Middle frontal gyrus (tissue), 1 donor: Measurements from ENCODE around the gene IQGAP2.
"Not testable (repeated sequence)": the region's sequence is repeated elsewhere in the genome, so short reads cannot be mapped to it uniquely, and the experiment has no call there.

Experiments used
- DNase-seq: peaks from one replicate; pipeline ENCODE4 v3.0.0-alpha.2; 2015; ENCODE audit warnings: low spot score; ENCODE audit errors: extremely low spot score

Gene IQGAP2

GRCh38 chr5:76602094-76602726, 199.1 kb downstream of the IQGAP2 start:
- DNase-seq, result no peak

GRCh38 chr5:76603991-76604390, 200.9 kb downstream of the IQGAP2 start:
- not testable (repeated sequence) for DNase-seq

- no peak for DNase-seq
These were observed 201.8 kb downstream of the IQGAP2 start for GRCh38 chr5:76604838-76605237.

GRCh38 chr5:76606701-76607100, 203.6 kb downstream of the IQGAP2 start:
- no peak for DNase-seq

GRCh38 chr5:76607353-76607871, 204.3 kb downstream of the IQGAP2 start:
- no peak for DNase-seq

- no peak for DNase-seq
These were observed 205.7 kb downstream of the IQGAP2 start for GRCh38 chr5:76608833-76609232.

- no peak for DNase-seq
These were observed 207.1 kb downstream of the IQGAP2 start for GRCh38 chr5:76610196-76610595.

- DNase-seq, result no peak
These were observed 209.9 kb downstream of the IQGAP2 start for GRCh38 chr5:76612942-76613341.

GRCh38 chr5:76615759-76616158, 212.7 kb downstream of the IQGAP2 start:
- DNase-seq, result no peak

- DNase-seq, result no peak
These were observed 213.1 kb downstream of the IQGAP2 start for GRCh38 chr5:76616206-76616605.

- no peak for DNase-seq
These were observed 214.1 kb downstream of the IQGAP2 start for GRCh38 chr5:76617229-76617628.

GRCh38 chr5:76617675-76618074, 214.6 kb downstream of the IQGAP2 start:
- no peak for DNase-seq

- no peak for DNase-seq
These were observed 217.1 kb downstream of the IQGAP2 start for GRCh38 chr5:76620166-76620565.

- DNase-seq, result no peak
These were observed 219.0 kb downstream of the IQGAP2 start for GRCh38 chr5:76622076-76622475.

GRCh38 chr5:76622973-76623596, 220.0 kb downstream of the IQGAP2 start, which contains the start of gene F2RL2:
Gene F2RL2, minus strand, starts transcription at chr5:76623403. Its CDS starts 173 bp downstream, at chr5:76623230.
- no peak for DNase-seq

- no peak for DNase-seq
These were observed 222.2 kb downstream of the IQGAP2 start for GRCh38 chr5:76625087-76625815.

- DNase-seq, result no peak
These were observed 223.7 kb downstream of the IQGAP2 start for GRCh38 chr5:76626738-76627137.

GRCh38 chr5:76634661-76635060, 231.6 kb downstream of the IQGAP2 start:
- DNase-seq, result no peak

GRCh38 chr5:76637490-76637889, 234.4 kb downstream of the IQGAP2 start:
- no peak for DNase-seq

- DNase-seq, result no peak
These were observed 235.4 kb downstream of the IQGAP2 start for GRCh38 chr5:76638479-76638878.

- no peak for DNase-seq
These were observed 238.5 kb downstream of the IQGAP2 start for GRCh38 chr5:76641514-76642120.
